Activated naive CD4-positive, alpha-beta T cell treated with anti-CD3 and anti-CD28 coated beads for 36 hours (primary cell): ENCODE results near the gene CLHC1. TPM values are rescaled to one million over a fixed set of nuclear protein-coding genes. Genes with fewer than 3 reads are reported as not detected.

Source experiments
- CTCF ChIA-PET: fragments of 350-600 bp; sonication (Branson Sonifier 250); formaldehyde crosslinking; loops from one replicate; lab custom pipeline; 2021; ENCODE audit warnings: antibody characterized with exemption; lab: Charles Lee
- DNase-seq: peaks from one replicate; pipeline ENCODE4 v3.0.0-alpha.2; 2020
- H3K27ac Mint-ChIP-seq: one replicate; pipeline ENCODE4 v1.8.0; 2021; ENCODE audit warnings: mild to moderate bottlenecking, mixed read lengths
- H3K27me3 Mint-ChIP-seq: one replicate; pipeline ENCODE4 v1.8.0; 2021; ENCODE audit warnings: low read depth, mixed read lengths
- H3K36me3 Mint-ChIP-seq: one replicate; pipeline ENCODE4 v1.8.0; 2021; ENCODE audit warnings: low read depth, mixed read lengths
- H3K4me1 Mint-ChIP-seq: one replicate; pipeline ENCODE4 v1.8.0; 2021; ENCODE audit warnings: low read depth, mixed read lengths
- H3K4me3 Mint-ChIP-seq: one replicate; pipeline ENCODE4 v1.8.0; 2021; ENCODE audit warnings: mild to moderate bottlenecking, moderate library complexity, mixed read lengths
- H3K9me3 Mint-ChIP-seq: one replicate; pipeline ENCODE4 v1.8.0; 2021; ENCODE audit warnings: mixed read lengths
- intact Hi-C: fragments of 100-400 bp; cut with micrococcal nuclease; formaldehyde crosslinking; loops from one replicate; pipeline ENCODE4 v1.15.1; 2023
- total RNA-seq, 2 experiments: library from RNA; stranded (reverse); gene quantifications; one replicate each; pipeline ENCODE4 v1.2.3, GENCODE V29; 2021

The CLHC1 gene
- total RNA-seq, 2 experiments from 2014 or later = 2.4 to 3.1 TPM

DNA sequence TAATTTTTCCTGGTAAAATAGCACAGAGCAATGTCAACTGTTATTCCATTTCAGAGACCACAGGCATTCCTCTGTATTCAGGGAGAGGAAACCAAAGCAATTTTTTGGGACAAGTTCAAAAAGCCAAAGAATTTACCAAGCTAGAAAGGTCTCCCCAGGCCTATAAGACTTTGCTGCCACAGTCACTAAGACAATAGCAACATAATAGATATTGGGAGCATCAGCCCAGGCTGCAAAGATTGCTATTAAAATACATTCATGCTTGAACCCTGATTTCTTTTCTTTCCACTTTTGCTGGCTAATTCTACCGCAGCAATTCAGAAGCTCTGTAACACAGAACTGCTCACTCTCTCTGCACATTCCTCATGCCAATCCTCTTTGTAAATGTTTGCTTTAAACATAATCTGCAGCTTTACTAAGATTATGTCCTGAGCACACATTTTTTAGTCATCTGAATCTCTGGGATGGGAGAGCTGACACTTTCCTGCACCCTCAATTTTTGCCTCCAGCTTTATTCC, 76.3 kb downstream of the CLHC1 start:
- CTCF ChIA-PET = interaction anchor here (0.6 to 3.2 kb wide), 2 partner anchors 12 to 135 kb away, joined by 6 to 12 read pairs; no protein-coding TSS in a partner anchor
- H3K4me1 Mint-ChIP-seq = peaks cover 9% of the 10 kb centered on the region
- DNase-seq = no peak
- no peaks in the 10 kb centered on the region for H3K27me3 Mint-ChIP-seq
- no peak overlapping the region for H3K27ac Mint-ChIP-seq
- H3K4me3 Mint-ChIP-seq = no peak overlapping the region
- H3K36me3 Mint-ChIP-seq = no peaks in the 10 kb centered on the region
- H3K9me3 Mint-ChIP-seq = no peaks in the 10 kb centered on the region
- intact Hi-C loops = no loop called here

DNA sequence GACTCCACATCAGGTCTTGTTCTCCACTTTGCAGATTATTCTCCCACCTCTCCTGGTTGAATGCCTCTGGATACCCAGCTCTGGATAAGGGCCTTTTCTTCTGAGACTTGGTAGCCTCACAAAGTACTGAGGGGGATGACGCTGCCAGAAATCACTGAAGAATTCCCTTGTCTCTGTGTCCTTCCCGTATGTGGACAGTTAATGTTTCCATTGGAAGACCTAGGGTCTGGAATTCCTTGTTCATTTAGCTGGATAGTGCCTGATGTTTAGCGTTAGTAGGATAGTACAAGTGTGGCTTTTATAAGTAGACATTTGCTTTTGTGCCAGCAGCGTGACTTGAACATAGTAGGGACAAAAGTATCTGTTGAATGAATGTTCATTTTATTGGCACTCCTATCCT, 76.9 kb downstream of the CLHC1 start:
- Mint-ChIP-seq H3K27ac (no peak overlapping the region), H3K36me3 (no peaks in the 10 kb centered on the region), H3K27me3 (no peaks in the 10 kb centered on the region), H3K4me1 (peaks cover 9% of the 10 kb centered on the region), H3K9me3 (no peaks in the 10 kb centered on the region), H3K4me3 (no peak overlapping the region)
- CTCF ChIA-PET = interaction anchor here (3.2 kb wide), 1 partner anchor 13 kb away, joined by 12 read pairs; no protein-coding TSS in a partner anchor
- DNase-seq = no peak
- intact Hi-C loops = no loop called here

DNA sequence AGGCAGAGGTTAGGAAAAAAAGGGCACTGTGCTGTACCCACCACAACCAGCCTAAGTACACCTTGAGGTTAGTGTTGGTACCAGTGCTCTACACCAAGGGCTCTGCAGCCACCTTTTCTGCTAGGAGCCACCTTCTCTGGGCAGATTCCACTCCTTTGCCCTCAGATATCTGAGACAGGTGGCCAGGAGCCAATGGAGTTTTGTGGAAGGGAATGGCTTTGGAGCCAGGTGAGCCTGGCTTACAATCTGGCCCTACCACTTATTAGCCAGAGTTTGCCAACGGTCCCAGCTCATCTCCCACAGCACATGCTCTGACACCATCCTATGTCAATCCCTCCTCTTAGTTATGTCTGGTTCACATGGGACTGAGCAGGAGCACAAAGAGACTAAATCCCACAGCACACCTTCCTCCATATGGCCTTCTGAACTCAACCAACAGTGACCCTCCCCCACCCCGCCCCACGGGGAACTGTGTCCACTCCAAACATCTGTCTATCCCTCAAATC, 77.5 kb downstream of the CLHC1 start:
- H3K27ac Mint-ChIP-seq = no peak overlapping the region
- intact Hi-C loops = no loop called here
- H3K4me3 Mint-ChIP-seq = no peak overlapping the region
- no peak for DNase-seq
- no peaks in the 10 kb centered on the region for H3K27me3 Mint-ChIP-seq
- no peaks in the 10 kb centered on the region for H3K36me3 Mint-ChIP-seq
- CTCF ChIA-PET = interaction anchor here (3.2 kb wide), 1 partner anchor 14 kb away, joined by 12 read pairs; no protein-coding TSS in a partner anchor
- no peaks in the 10 kb centered on the region for H3K9me3 Mint-ChIP-seq
- peaks cover 9% of the 10 kb centered on the region for H3K4me1 Mint-ChIP-seq

DNA sequence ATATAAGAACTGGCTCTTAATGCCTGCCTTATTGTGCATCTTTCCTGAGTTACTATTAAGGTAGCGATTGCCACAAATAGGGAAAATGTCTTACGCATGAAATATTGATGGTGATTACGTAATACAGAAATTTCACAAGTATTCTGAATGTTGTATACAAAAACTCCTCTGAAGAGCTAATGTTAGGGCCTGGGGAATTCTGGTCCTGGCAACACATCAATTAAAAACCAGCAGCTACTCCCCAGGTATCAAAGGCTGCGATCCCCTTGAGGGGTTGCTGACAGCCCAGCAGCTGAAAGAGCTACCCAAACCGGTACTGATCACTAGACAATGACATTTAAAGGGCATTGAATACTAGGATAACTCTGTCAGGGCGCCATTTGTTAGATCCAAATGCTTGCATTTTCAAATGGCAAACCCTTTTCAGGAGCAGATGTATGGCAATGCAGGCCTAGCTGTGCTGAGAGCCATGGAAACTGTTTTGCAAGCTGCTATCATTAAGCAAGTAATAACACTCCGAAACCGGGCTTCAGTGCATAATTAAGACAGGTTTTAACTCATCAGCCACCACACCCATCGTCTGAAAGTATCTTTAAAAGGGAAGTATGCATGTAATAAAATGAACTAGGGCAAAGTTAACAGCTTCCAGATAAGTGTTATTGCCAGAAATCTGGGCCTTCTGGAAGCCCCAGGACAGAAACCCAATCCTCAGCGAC, 78.4 kb downstream of the CLHC1 start:
- Mint-ChIP-seq H3K36me3 (no peaks in the 10 kb centered on the region), H3K4me1 (peaks cover 9% of the 10 kb centered on the region), H3K27ac (no peak overlapping the region), H3K9me3 (no peaks in the 10 kb centered on the region), H3K4me3 (no peak overlapping the region), H3K27me3 (no peaks in the 10 kb centered on the region)
- intact Hi-C loops = no loop called here
- no peak for DNase-seq
- CTCF ChIA-PET = interaction anchor here (0.6 to 3.2 kb wide), 2 partner anchors 14 to 95 kb away, joined by 3 to 12 read pairs; no protein-coding TSS in a partner anchor

DNA sequence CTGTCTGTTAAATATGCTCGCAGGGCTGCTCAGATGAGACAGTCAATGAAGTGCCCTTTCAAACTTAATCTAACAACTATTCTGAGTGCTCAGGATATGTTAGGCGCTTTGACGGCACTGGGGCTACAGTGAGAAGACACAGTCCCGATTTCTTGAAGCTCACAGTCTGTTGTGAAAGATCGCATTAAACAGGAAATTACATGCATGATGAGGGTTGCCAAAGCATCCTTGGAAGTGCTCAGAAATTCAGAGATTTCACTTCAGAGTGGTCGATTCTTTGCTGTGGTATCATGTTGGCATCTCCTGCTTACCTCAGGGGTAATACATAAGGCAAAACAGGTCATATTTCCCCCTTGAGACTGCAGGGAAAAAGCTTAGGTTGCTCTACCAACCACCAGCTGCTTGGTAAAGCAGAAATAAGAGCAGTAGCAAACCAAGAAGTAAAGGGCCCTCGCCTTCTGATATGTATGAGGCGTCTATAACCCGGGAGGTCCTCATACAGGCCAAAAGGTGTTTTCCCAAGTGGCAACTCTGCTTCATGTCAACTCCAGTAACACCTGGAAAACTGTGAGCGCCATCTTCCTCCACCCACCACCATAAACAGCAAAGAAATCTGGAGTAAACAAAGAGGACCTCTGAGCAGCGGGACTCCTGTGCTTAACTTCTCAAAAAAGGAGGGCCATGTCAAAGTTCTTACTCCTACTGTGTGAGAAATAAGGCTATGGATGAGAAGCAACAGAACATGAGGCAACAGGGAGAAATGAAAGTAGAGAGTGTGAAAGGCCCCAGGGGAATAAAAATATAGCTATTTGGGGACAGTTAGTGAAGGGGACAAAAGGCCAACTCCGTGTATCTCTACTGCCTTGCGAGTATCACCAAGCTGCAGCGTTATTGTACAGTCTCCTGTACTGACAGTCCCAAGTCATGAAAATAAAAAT, 79.3 kb downstream of the CLHC1 start:
- H3K36me3 Mint-ChIP-seq = no peaks in the 10 kb centered on the region
- H3K4me3 Mint-ChIP-seq = no peak overlapping the region
- H3K27ac Mint-ChIP-seq = no peak overlapping the region
- intact Hi-C loops = no loop called here
- no peaks in the 10 kb centered on the region for H3K27me3 Mint-ChIP-seq
- DNase-seq = no peak
- peaks cover 6% of the 10 kb centered on the region for H3K4me1 Mint-ChIP-seq
- H3K9me3 Mint-ChIP-seq = no peaks in the 10 kb centered on the region
- CTCF ChIA-PET = interaction anchor here (1.2 kb wide), 1 partner anchor 15 kb away, joined by 4 read pairs; no protein-coding TSS in a partner anchor

DNA sequence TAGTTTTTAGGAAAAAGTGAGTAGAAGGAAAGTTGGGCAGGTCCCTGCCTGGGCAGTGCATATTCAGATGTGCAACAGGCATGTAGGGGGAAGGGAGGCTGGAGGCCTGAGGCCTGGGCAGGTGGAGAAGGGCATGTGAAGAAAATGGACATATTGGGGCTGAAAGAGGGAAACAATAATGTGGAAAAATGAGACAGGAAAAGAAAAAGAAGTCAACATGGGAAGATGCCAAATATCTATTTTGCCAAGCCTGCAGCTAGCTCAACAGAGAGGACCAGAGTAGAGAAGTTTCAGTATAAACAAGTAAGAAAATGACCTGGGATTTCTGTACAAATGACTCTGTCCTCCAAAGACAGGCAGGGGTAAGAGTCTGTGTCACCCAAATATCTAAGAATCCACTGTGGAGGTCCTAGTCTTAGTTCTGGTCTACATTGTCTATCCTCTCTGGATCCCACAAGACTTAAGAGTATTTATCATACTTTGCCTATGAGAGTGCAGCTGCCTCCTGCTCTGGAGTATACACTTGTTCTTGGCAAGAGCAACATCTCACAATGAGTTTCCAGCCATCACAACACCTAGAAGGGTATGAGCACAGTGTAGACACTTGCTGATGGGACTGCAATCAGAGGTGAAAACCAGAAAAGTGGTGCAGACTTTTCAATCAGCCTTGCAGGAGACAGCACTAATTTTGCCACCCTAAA, 80.2 kb downstream of the CLHC1 start:
- no peaks in the 10 kb centered on the region for H3K9me3 Mint-ChIP-seq
- CTCF ChIA-PET = interaction anchor here (1.2 kb wide), 1 partner anchor 16 kb away, joined by 4 read pairs; no protein-coding TSS in a partner anchor
- H3K27me3 Mint-ChIP-seq = no peaks in the 10 kb centered on the region
- no peak overlapping the region for H3K27ac Mint-ChIP-seq
- no peak overlapping the region for H3K4me3 Mint-ChIP-seq
- no peaks in the 10 kb centered on the region for H3K4me1 Mint-ChIP-seq
- intact Hi-C loops = no loop called here
- H3K36me3 Mint-ChIP-seq = no peaks in the 10 kb centered on the region
- no peak for DNase-seq

DNA sequence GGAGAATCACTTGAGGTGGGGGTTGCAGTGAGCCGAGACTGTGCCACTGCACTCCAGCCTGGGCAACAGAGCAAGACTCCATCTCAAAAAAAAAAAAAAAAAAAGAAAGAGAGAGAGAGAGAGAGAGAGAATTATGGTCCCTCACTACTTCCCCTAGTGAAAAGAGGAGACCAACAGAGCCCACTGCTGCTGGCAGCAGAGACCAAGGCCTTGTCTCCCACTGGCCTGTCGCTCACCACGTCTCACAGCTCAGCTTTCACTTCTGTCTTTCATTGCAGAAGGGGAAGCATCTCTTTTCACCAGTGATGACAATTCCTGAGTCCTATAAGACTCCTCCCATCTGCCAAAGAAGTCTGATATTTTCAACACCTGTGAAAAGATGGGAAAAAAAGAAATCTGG, 81.3 kb downstream of the CLHC1 start:
- Mint-ChIP-seq H3K9me3 (no peaks in the 10 kb centered on the region), H3K27ac (no peak overlapping the region), H3K4me3 (no peak overlapping the region), H3K4me1 (no peaks in the 10 kb centered on the region), H3K27me3 (no peaks in the 10 kb centered on the region), H3K36me3 (no peaks in the 10 kb centered on the region)
- no peak for DNase-seq
- intact Hi-C loops = no loop called here
- CTCF ChIA-PET = interaction anchor here (0.8 kb wide), 1 partner anchor 18 kb away, joined by 4 read pairs; no protein-coding TSS in a partner anchor

DNA sequence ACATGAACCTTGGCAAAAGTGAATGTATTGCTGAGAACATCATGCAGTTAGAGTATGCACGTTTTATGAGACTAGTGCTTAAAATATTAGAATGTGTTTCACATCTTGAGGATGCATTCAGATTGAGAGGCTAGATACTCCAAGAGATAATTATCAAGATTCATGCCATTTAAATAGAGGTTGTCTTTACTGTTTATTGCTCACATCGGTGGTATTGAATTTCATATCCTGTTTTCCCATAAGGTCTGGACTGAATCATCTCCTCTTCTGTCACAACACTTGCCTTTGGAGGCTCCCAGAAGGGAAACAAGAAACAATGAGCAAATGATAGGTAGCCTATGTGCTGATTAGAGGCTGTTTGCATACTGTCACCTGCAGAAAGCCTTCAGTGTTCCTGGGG, 83.8 kb downstream of the CLHC1 start:
- no peak for DNase-seq
- H3K4me1 Mint-ChIP-seq = no peaks in the 10 kb centered on the region
- no peaks in the 10 kb centered on the region for H3K36me3 Mint-ChIP-seq
- H3K9me3 Mint-ChIP-seq = no peaks in the 10 kb centered on the region
- CTCF ChIA-PET = interaction anchor here (1.3 kb wide), 1 partner anchor 22 kb away, joined by 3 read pairs; no protein-coding TSS in a partner anchor
- intact Hi-C loops = no loop called here
- H3K4me3 Mint-ChIP-seq = no peak overlapping the region
- H3K27ac Mint-ChIP-seq = no peak overlapping the region
- no peaks in the 10 kb centered on the region for H3K27me3 Mint-ChIP-seq

DNA sequence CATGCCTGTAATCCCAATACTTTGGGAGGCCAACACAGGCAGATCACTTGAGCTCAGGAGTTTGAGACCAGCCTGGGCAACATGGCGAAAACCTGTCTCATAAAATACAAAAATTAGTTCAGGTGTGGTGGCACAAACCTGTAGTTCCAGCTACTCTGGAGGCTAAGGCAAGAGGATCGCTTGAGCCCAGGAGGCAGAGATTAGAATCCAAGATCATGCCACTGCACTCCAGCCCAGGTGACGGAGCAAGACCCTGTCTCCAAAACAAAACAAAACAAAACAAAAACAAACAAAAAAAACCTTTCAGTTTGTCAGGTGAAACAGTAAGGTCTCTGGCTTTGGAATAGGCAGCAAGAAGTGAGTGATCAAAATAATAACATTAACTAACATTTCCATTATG, 84.6 kb downstream of the CLHC1 start:
- Mint-ChIP-seq H3K27ac (no peak overlapping the region), H3K4me3 (no peak overlapping the region), H3K4me1 (peaks cover 1% of the 10 kb centered on the region), H3K9me3 (no peaks in the 10 kb centered on the region), H3K27me3 (no peaks in the 10 kb centered on the region), H3K36me3 (no peaks in the 10 kb centered on the region)
- no peak for DNase-seq
- intact Hi-C loops = no loop called here
- CTCF ChIA-PET = no interaction called here

DNA sequence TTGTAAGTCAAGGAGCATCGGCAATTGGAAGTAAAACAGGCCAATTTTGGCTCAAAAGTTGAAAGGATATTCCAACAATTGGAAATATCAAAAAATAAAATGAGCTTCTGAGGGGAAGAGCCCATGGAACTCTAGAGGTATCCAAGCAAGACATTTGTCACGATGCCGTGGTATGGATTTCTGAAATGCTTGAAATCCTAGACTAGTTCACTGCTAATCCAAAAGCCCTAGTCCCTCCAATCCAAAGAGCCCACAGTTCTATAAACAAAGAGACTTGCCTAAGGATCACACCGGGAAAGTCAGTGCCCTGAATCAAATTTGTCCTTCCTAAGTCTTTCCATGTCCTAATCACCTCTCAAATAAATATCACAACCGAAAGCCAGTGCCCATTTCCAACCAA, 85.1 kb downstream of the CLHC1 start:
- no peaks in the 10 kb centered on the region for H3K36me3 Mint-ChIP-seq
- H3K27ac Mint-ChIP-seq = no peak overlapping the region
- no peaks in the 10 kb centered on the region for H3K9me3 Mint-ChIP-seq
- intact Hi-C loops = no loop called here
- no peaks in the 10 kb centered on the region for H3K27me3 Mint-ChIP-seq
- H3K4me3 Mint-ChIP-seq = no peak overlapping the region
- no peak for DNase-seq
- H3K4me1 Mint-ChIP-seq = peaks cover 5% of the 10 kb centered on the region
- CTCF ChIA-PET = no interaction called here

DNA sequence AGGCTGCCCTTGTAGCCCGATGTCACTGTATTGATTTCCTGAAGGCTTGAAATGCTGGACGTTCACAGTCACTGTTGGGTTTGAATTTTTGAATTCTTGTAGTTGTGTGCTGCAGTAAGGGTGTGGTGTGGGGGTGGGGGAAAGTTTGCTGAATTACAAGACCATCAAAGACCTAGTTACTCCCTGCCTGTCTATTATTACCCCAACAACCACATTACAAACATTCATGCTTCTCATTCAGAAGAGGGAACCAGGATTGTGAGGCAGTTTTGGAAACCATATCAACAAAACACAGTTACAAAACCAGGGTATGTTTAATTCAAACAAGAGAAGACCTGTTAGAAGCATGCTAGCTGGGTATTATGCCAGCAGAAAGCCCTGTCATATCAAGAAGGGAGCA, 85.8 kb downstream of the CLHC1 start:
- no peak for DNase-seq
- CTCF ChIA-PET = no interaction called here
- Mint-ChIP-seq H3K9me3 (no peaks in the 10 kb centered on the region), H3K4me1 (peaks cover 10% of the 10 kb centered on the region), H3K27me3 (no peaks in the 10 kb centered on the region), H3K27ac (no peak overlapping the region), H3K36me3 (no peaks in the 10 kb centered on the region), H3K4me3 (no peak overlapping the region)
- intact Hi-C loops = no loop called here
